Epithelial cell of prostate (primary cell): ENCODE results near the gene ZC3H12D.
"Not testable (repeated sequence)": the region's sequence is repeated elsewhere in the genome, so short reads cannot be mapped to it uniquely, and the experiment has no call there.

ENCODE experiments used
- DNase-seq: peaks from one replicate; pipeline ENCODE4 v3.0.0-alpha.2; 2011; ENCODE audit warnings: low read depth, low spot score
- H3K27ac ChIP-seq: fragments of 450-650 bp; 2 replicates; pipeline ENCODE4 v1.5.1; 2017; ENCODE audit warnings: mild to moderate bottlenecking

The ZC3H12D gene

GRCh38 chr6:149461670-149462069, 23.1 kb downstream of the ZC3H12D start:
- H3K27ac ChIP-seq = no peak overlapping the region
- DNase-seq = no peak

- DNase-seq, H3K27ac ChIP-seq: not testable (repeated sequence)
These were observed 24.6 kb downstream of the ZC3H12D start for GRCh38 chr6:149460249-149460648.

GRCh38 chr6:149459761-149460160, 25.1 kb downstream of the ZC3H12D start:
- no peak overlapping the region for H3K27ac ChIP-seq
- DNase-seq = no peak

- H3K27ac ChIP-seq = no peak overlapping the region
These were observed 26.0 kb downstream of the ZC3H12D start for GRCh38 chr6:149458806-149459205.

GRCh38 chr6:149458196-149458595, 26.6 kb downstream of the ZC3H12D start:
- H3K27ac ChIP-seq = no peak overlapping the region
- DNase-seq = no peak

More at GRCh38 chr6:149458806-149459205, 26.0 kb downstream of the ZC3H12D start:
- no peak for DNase-seq

- no peak for DNase-seq
These were observed 27.4 kb downstream of the ZC3H12D start for GRCh38 chr6:149457316-149457884.

GRCh38 chr6:149456311-149457021, 28.3 kb downstream of the ZC3H12D start:
- DNase-seq = no peak

More at GRCh38 chr6:149457316-149457884, 27.4 kb downstream of the ZC3H12D start:
- no peak overlapping the region for H3K27ac ChIP-seq

GRCh38 chr6:149455031-149455732, 29.6 kb downstream of the ZC3H12D start:
- H3K27ac ChIP-seq = no peak overlapping the region

More at GRCh38 chr6:149456311-149457021, 28.3 kb downstream of the ZC3H12D start:
- no peak overlapping the region for H3K27ac ChIP-seq

GRCh38 chr6:149454346-149454848, 30.4 kb downstream of the ZC3H12D start:
- no peak for DNase-seq
- H3K27ac ChIP-seq = no peak overlapping the region

More at GRCh38 chr6:149455031-149455732, 29.6 kb downstream of the ZC3H12D start:
- no peak for DNase-seq

- H3K27ac ChIP-seq = no peak overlapping the region
- DNase-seq = no peak
These were observed 31.0 kb downstream of the ZC3H12D start for GRCh38 chr6:149453597-149454345.

GRCh38 chr6:149452037-149452939, 32.5 kb downstream of the ZC3H12D start:
- H3K27ac ChIP-seq = no peak overlapping the region
- no peak for DNase-seq

- no peak for DNase-seq
- no peak overlapping the region for H3K27ac ChIP-seq
These were observed 33.3 kb downstream of the ZC3H12D start for GRCh38 chr6:149451376-149452036.

- DNase-seq = no peak
- no peak overlapping the region for H3K27ac ChIP-seq
These were observed 34.0 kb downstream of the ZC3H12D start for GRCh38 chr6:149450679-149451375.

- H3K27ac ChIP-seq = no peak overlapping the region
- DNase-seq = no peak
These were observed 34.8 kb downstream of the ZC3H12D start for GRCh38 chr6:149449831-149450678.

GRCh38 chr6:149448821-149449453, 35.9 kb downstream of the ZC3H12D start:
- DNase-seq = no peak
- H3K27ac ChIP-seq = no peak overlapping the region

- no peak for DNase-seq
- no peak overlapping the region for H3K27ac ChIP-seq
These were observed 37.9 kb downstream of the ZC3H12D start for GRCh38 chr6:149446791-149447376.
